Vein endothelial cell (primary cell): ENCODE results near the gene MGP. TPM values are rescaled to one million over a fixed set of nuclear protein-coding genes. Genes with fewer than 3 reads are reported as not detected.

Source experiments
- total RNA-seq: library from RNA; depleted of rRNA; stranded (reverse); fragments of >200 nt; gene quantifications from 2 replicates; pipeline ENCODE4 v1.2.3, GENCODE V29; 2012

MGP gene
- 81.4 and 247 TPM in 2 replicates for total RNA-seq

DNA sequence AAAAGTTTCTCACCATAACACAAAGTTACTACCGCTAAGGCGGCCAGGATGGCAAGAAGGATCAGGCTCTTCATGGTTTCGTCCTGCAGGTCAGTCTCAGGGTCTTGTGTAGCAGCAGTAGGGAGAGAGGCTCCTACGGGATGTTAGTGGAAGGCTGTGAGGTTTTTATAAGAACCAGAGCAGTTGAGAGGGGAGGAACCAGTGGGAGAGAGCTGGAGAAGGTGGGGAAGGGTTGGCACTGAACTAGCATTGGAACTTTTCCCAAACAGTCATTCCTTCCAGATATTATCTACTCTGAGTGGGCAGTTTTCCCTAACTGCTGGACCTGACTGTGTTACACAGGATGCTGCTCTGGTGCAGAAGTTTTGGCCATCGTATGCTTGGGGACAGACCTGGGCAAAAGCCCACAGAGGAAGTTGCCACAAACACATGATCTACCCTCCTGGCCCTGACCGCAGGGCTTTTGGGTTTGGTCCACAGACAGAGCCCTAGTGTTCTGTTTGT lies at the start of gene MGP:
Gene MGP, minus strand, starts transcription at position 137 of the 504 bp plus-strand sequence. Its CDS starts 63 bp downstream, at position 74.

DNA sequence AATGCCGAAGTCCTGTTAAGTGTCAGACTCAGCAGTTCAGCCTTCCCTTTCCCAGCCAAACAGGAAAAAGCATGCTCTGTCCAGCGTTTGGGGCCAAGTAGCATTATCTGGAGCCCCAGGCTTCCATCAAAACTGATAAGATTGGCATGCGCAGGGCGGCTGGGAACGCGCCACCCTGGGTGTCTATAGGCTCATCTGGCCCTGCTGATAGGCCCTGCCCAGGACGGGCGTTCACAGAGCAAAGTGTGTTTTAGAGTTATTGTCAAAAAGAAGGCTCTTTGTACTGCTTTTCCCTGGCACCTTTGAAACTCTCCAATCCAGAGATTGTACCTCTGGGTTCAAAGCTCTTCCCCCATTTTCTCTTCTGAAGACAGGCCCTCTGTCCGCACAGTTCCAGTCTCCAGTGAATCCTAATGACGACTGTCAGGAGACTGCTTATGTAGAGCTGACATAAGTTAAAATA lies 42.2 kb downstream of the MGP start, which contains the start of gene ART4:
Gene ART4, minus strand, starts transcription at position 102 of the 463 bp plus-strand sequence. CDS start 413 bp downstream, outside the sequence.

Other genes with a start within 250 kb of the MGP start
- not detected in 2 replicates for gene GUCY2C, start 189.3 kb downstream of the MGP start, total RNA-seq
- gene WBP11, start 82.4 kb downstream of the MGP start, total RNA-seq, result 17.0 and 23.5 TPM in 2 replicates
- 1.6 and 2.2 TPM in 2 replicates for gene C12orf60, start 82.2 kb downstream of the MGP start, total RNA-seq
- gene SMCO3, start 71.7 kb downstream of the MGP start, total RNA-seq, result 0.10 and 0.65 TPM in 2 replicates
- gene ART4, start 42.3 kb downstream of the MGP start, total RNA-seq, result 23.8 and 42.1 TPM in 2 replicates
- 0.33 and 1.3 TPM in 2 replicates for gene ERP27, start 52.7 kb upstream of the MGP start, total RNA-seq
- gene ARHGDIB, start 75.7 kb upstream of the MGP start, total RNA-seq, result 583 and 636 TPM in 2 replicates
- gene PDE6H, start 87.2 kb upstream of the MGP start, total RNA-seq, result not detected in 2 replicates